CD4-positive, alpha-beta T cell treated with Interferon alpha-2 for 1 hour (primary cell): ENCODE data around the gene GPR107.
"Not testable (repeated sequence)": the region's sequence is repeated elsewhere in the genome, so short reads cannot be mapped to it uniquely, and the experiment has no call there.

ENCODE experiments used
- DNase-seq, 2 donors: peaks; one replicate each; pipeline ENCODE4 v3.0.0-alpha.2; 2020 to 2022

The GPR107 gene

GRCh38 chr9:130053504-130054324 lies at the start of gene GPR107:
Gene GPR107, plus strand, starts transcription at chr9:130053906. Its CDS starts 27 bp downstream, at chr9:130053933.
- peak; percentile 66 to 77 for DNase-seq

- no peak for DNase-seq
Observed at GRCh38 chr9:130003943-130004552, 49.7 kb upstream of the GPR107 start.

GRCh38 chr9:130006952-130007351 lies 46.8 kb upstream of the GPR107 start:
- not testable (repeated sequence) for DNase-seq

- no peak for DNase-seq
Observed at GRCh38 chr9:130008538-130008937, 45.2 kb upstream of the GPR107 start.

GRCh38 chr9:130009546-130009945 lies 44.2 kb upstream of the GPR107 start:
- not testable (repeated sequence) for DNase-seq

- peak; percentile 68 to 86 for DNase-seq
Observed at GRCh38 chr9:130010151-130010988, 43.3 kb upstream of the GPR107 start.

- DNase-seq: no peak
Observed at GRCh38 chr9:130013326-130013725, 40.4 kb upstream of the GPR107 start.

- DNase-seq: no peak
Observed at GRCh38 chr9:130015353-130016019, 38.2 kb upstream of the GPR107 start.

GRCh38 chr9:130017076-130017475 lies 36.6 kb upstream of the GPR107 start:
- DNase-seq: no peak

GRCh38 chr9:130017510-130017909 lies 36.2 kb upstream of the GPR107 start:
- DNase-seq: not testable (repeated sequence)

GRCh38 chr9:130018265-130018664 lies 35.4 kb upstream of the GPR107 start:
- DNase-seq: no peak

GRCh38 chr9:130020618-130021017 lies 33.1 kb upstream of the GPR107 start:
- no peak for DNase-seq

- DNase-seq: no peak
Observed at GRCh38 chr9:130021123-130021522, 32.6 kb upstream of the GPR107 start.

- not testable (repeated sequence) for DNase-seq
Observed at GRCh38 chr9:130021842-130022241, 31.9 kb upstream of the GPR107 start.

- DNase-seq: no peak
Observed at GRCh38 chr9:130022566-130023143, 31.1 kb upstream of the GPR107 start.

GRCh38 chr9:130023144-130023787 lies 30.4 kb upstream of the GPR107 start:
- peak in 1 of 2 donors; percentile 46 for DNase-seq

GRCh38 chr9:130023994-130024596 lies 29.6 kb upstream of the GPR107 start:
- DNase-seq: no peak

GRCh38 chr9:130024597-130024994 lies 29.1 kb upstream of the GPR107 start:
- no peak for DNase-seq

GRCh38 chr9:130026583-130027340 lies 26.9 kb upstream of the GPR107 start:
- DNase-seq: peak in 1 of 2 donors; percentile 60

GRCh38 chr9:130027533-130028365 lies 26.0 kb upstream of the GPR107 start:
- no peak for DNase-seq
